ENCODE data around the gene GJA3.

DNA sequence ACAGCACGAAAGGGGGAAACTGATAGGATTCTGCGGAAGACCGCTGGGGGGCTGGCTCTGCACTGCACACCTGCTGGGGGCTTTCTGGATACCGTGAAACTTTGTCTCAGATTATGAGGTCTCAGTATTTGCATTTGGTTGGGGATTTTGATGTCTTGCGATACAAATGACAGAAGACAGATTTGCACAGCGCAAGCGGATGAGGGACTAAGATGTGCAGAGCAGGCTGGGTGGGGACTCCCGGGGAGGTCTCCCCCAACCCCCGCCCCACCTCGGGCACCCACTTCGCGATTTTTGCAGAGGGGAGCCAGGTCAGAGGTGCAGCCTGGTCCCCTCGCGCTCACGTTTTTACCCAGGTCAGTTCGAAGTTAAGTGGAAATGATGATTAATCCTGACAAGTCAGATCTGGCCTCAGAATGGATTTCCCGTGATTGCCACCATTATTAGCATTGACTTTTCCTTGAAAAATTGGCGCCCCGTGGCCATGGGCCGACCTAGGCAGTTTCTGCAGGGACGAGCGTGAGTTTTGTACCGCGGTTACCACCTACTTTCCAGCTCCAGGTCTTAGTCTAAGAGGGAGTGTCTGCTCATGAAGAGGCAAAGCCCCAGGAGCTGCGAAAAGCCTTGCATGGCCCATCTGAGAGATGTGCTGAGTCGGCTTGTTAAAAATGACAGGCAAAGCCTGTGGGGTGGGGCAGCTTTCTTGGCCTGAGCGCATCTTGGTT, 33.2 kb upstream of the GJA3 start:
- TF ChIP-seq POLR2A (IDR thresholded peaks at IDR 0.05) (no peak), POLR2AphosphoS5 (IDR thresholded peaks at IDR 0.05) (no peak)
